H1 (cell line): Measurements from ENCODE around the gene RASGRP1. TPM values are rescaled to one million over a fixed set of nuclear protein-coding genes. Genes with fewer than 3 reads are reported as not detected.

ENCODE experiments used
- CTCF ChIA-PET: fragments of 300-600 bp; sonication (Branson Sonifier 250); formaldehyde crosslinking; loops from one replicate; lab custom pipeline; 2021; ENCODE audit not compliant: partially characterized antibody; lab: Charles Lee
- POLR2A ChIA-PET: fragments of 300-600 bp; sonication (Branson Sonifier 250); formaldehyde crosslinking; loops from one replicate; lab custom pipeline; 2021; ENCODE audit warnings: inconsistent platforms; ENCODE audit not compliant: partially characterized antibody; lab: Charles Lee
- DNase-seq, 2 experiments: peaks; one replicate each; pipeline versions ENCODE4 v3.0.0 to v3.0.0-alpha.2; 2010 to 2022; ENCODE audit warnings: low spot score in 2 of 2, low read depth in 1 of 2, mixed read lengths in 1 of 2
- FAIRE-seq: peaks from 2 replicates; lab custom pipeline; 2011; peaks lifted over from hg19 to GRCh38; lab: Jason Lieb, UNC
- H2AFZ ChIP-seq: 2 replicates; pipeline ENCODE4 v1.8.1; 2012; ENCODE audit warnings: low read length, inconsistent platforms
- H2AK5ac ChIP-seq: 2 replicates; pipeline ENCODE4 v1.6.1; 2013; ENCODE audit warnings: low read depth, low read length
- H2BK120ac ChIP-seq: replicated peaks from 2 replicates; pipeline ENCODE3; 2013; ENCODE audit warnings: low read depth, low read length, inconsistent platforms
- H2BK12ac ChIP-seq: 2 replicates; pipeline ENCODE4 v1.6.1; 2013; ENCODE audit warnings: low read depth, low read length
- H2BK15ac ChIP-seq: 2 replicates; pipeline ENCODE4 v1.6.1; 2013; ENCODE audit warnings: low read length
- H2BK20ac ChIP-seq: 2 replicates; pipeline ENCODE4 v1.6.1; 2013; ENCODE audit warnings: low read length
- H2BK5ac ChIP-seq: 2 replicates; pipeline ENCODE4 v1.6.1; 2013; ENCODE audit warnings: low read depth, low read length
- H3K14ac ChIP-seq: 2 replicates; pipeline ENCODE4 v1.6.1; 2013; ENCODE audit warnings: inconsistent platforms; ENCODE audit not compliant: insufficient read length
- H3K18ac ChIP-seq: 2 replicates; pipeline ENCODE4 v1.6.1; 2013; ENCODE audit warnings: low read length; ENCODE audit errors: extremely low read depth
- H3K23ac ChIP-seq: 2 replicates; pipeline ENCODE4 v1.6.1; 2013; ENCODE audit warnings: inconsistent platforms; ENCODE audit not compliant: insufficient read length
- H3K23me2 ChIP-seq: 2 replicates; pipeline ENCODE4 v1.6.1; 2013; ENCODE audit warnings: low read depth, low read length
- H3K27ac ChIP-seq: 2 replicates; pipeline ENCODE4 v1.6.1; 2011; ENCODE audit warnings: low read depth, low read length, inconsistent platforms
- H3K27me3 ChIP-seq, 4 experiments: replicated peaks in 1 of 4; 1 replicate in 1 of 4; 2 replicates in 3 of 4; pipeline versions ENCODE4 v1.6.1 to v1.8.1; 2011 to 2013; ENCODE audit warnings: low read length in 3 of 4, mild to moderate bottlenecking in 3 of 4, inconsistent platforms in 2 of 4, mixed read lengths in 2 of 4, moderate library complexity in 1 of 4; ENCODE audit not compliant: control insufficient read depth in 3 of 4, insufficient read depth in 3 of 4; ENCODE audit errors: extremely low read depth in 1 of 4
- H3K36me3 ChIP-seq, 4 experiments: 2 replicates each; pipeline versions ENCODE4 v1.6.1 to v1.8.1; 2011 to 2013; ENCODE audit warnings: mild to moderate bottlenecking in 4 of 4, low read length in 3 of 4, moderate library complexity in 2 of 4, control low read depth in 1 of 4, inconsistent platforms in 1 of 4; ENCODE audit not compliant: insufficient read depth in 4 of 4, control insufficient read depth in 2 of 4
- H3K4ac ChIP-seq: replicated peaks from 2 replicates; pipeline ENCODE3; 2013; ENCODE audit warnings: low read length, low read depth, mixed read lengths, inconsistent platforms; ENCODE audit not compliant: insufficient read length
- H3K4me1 ChIP-seq, 4 experiments: replicated peaks in 1 of 4; 1 replicate in 1 of 4; 2 replicates in 3 of 4; pipeline versions ENCODE4 v1.6.1 to v1.8.1; 2011 to 2013; ENCODE audit warnings: low read length in 3 of 4, inconsistent platforms in 2 of 4, mixed read lengths in 1 of 4; ENCODE audit not compliant: insufficient read depth in 4 of 4, control insufficient read depth in 3 of 4
- H3K4me2 ChIP-seq, 2 experiments: 2 replicates each; pipeline versions ENCODE4 v1.6.1 to v1.8.1; 2011 to 2013; ENCODE audit warnings: low read depth in 2 of 2, low read length in 2 of 2, control low read depth in 1 of 2, inconsistent platforms in 1 of 2, mild to moderate bottlenecking in 1 of 2; ENCODE audit not compliant: insufficient read depth in 1 of 2
- H3K4me3 ChIP-seq, 4 experiments: fragments of 200-600, 300-600 bp in 1 of 4; sonication (generic), shearing (Covaris generic), sonication (Bioruptor Twin) in 1 of 4; 2 replicates each; pipeline versions ENCODE4 v1.5.1 to v1.8.1; 2011 to 2016; ENCODE audit warnings: low read length in 4 of 4, low read depth in 3 of 4, control low read depth in 2 of 4, inconsistent platforms in 2 of 4, mild to moderate bottlenecking in 2 of 4, mixed read lengths in 1 of 4, moderate library complexity in 1 of 4; ENCODE audit not compliant: insufficient read depth in 2 of 4; ENCODE audit errors: extremely low read depth in 1 of 4
- H3K56ac ChIP-seq: replicated peaks from 2 replicates; pipeline ENCODE3; 2013; ENCODE audit warnings: low read depth, mild to moderate bottlenecking, mixed read lengths, low read length, inconsistent platforms; ENCODE audit not compliant: insufficient read length
- H3K79me1 ChIP-seq: 2 replicates; pipeline ENCODE4 v1.6.1; 2013; ENCODE audit warnings: low read depth, low read length, control low read depth
- H3K79me2 ChIP-seq, 2 experiments: 2 replicates each; pipeline versions ENCODE4 v1.6.1 to v1.8.1; 2012 to 2013; ENCODE audit warnings: low read length in 2 of 2, mild to moderate bottlenecking in 2 of 2, inconsistent platforms in 1 of 2; ENCODE audit not compliant: insufficient read depth in 2 of 2, control insufficient read depth in 1 of 2
- H3K9ac ChIP-seq, 4 experiments: replicated peaks in 1 of 4; 1 replicate in 1 of 4; 2 replicates in 3 of 4; pipeline versions ENCODE4 v1.6.1 to v1.8.1; 2011 to 2013; ENCODE audit warnings: low read depth in 3 of 4, low read length in 3 of 4, control low read depth in 2 of 4, mild to moderate bottlenecking in 2 of 4, moderate library complexity in 2 of 4, inconsistent platforms in 1 of 4; ENCODE audit errors: extremely low read depth in 1 of 4
- H3K9me3 ChIP-seq, 2 experiments: 2 replicates each; pipeline versions ENCODE4 v1.6.1 to v1.8.1; 2012 to 2013; ENCODE audit warnings: mild to moderate bottlenecking in 2 of 2, moderate library complexity in 2 of 2, control low read depth in 1 of 2, inconsistent platforms in 1 of 2, low read depth in 1 of 2, low read length in 1 of 2, mixed read lengths in 1 of 2; ENCODE audit not compliant: insufficient read depth in 2 of 2
- H4K20me1 ChIP-seq, 2 experiments: replicated peaks in 1 of 2; 2 replicates each; pipeline versions ENCODE3 to v1.8.1; 2011 to 2013; ENCODE audit warnings: inconsistent platforms in 2 of 2, low read length in 2 of 2, mild to moderate bottlenecking in 1 of 2; ENCODE audit not compliant: insufficient read depth in 2 of 2, control insufficient read depth in 1 of 2
- H4K5ac ChIP-seq: 2 replicates; pipeline ENCODE4 v1.6.1; 2013; ENCODE audit warnings: low read length, low read depth, mixed read lengths, inconsistent platforms; ENCODE audit not compliant: insufficient read length
- H4K8ac ChIP-seq: 2 replicates; pipeline ENCODE4 v1.8.0; 2013; ENCODE audit warnings: mild to moderate bottlenecking, moderate library complexity, low read length, inconsistent platforms; ENCODE audit not compliant: insufficient read depth; ENCODE audit errors: extremely low read depth
- H4K91ac ChIP-seq: replicated peaks from 2 replicates; pipeline ENCODE3; 2013; ENCODE audit warnings: low read length, mixed read lengths, inconsistent platforms; ENCODE audit not compliant: insufficient read length
- RXRA ChIP-seq: IDR thresholded peaks from 2 replicates; pipeline ENCODE4 v1.6.1; 2011; ENCODE audit warnings: low read depth, mild to moderate bottlenecking, low read length, moderate library complexity; ENCODE audit not compliant: insufficient read depth
- WGBS, 2 experiments: shearing (Covaris generic) in 1 of 2; methylation state at CpG; one replicate each; pipeline versions ENCODE4 v1.1.6 to v1.1.7; 2013 to 2015; ENCODE audit warnings: low lambda C conversion rate in 2 of 2, mixed read lengths in 2 of 2, inconsistent platforms in 1 of 2, low coverage in 1 of 2, missing lambda C conversion rate in 1 of 2; ENCODE audit not compliant: insufficient replicate concordance in 2 of 2, insufficient coverage in 1 of 2, insufficient read length in 1 of 2; ENCODE audit errors: extremely low coverage in 1 of 2, missing lambda C conversion rate in 1 of 2; 5-methylcytosine and 5-hydroxymethylcytosine counted together
- polyA plus RNA-seq, 7 experiments: library from polyadenylated mRNA; depleted of rRNA in 3 of 7; stranded (reverse) in 5 of 7; unstranded in 2 of 7; fragments of >200 nt in 5 of 7; fragments of 200-250 nt in 2 of 7; gene quantifications; 1 replicate in 5 of 7; 2 replicates in 1 of 7; 4 replicates in 1 of 7; pipeline versions ENCODE4 v1.2.1 to v1.2.3, GENCODE V29; 2011 to 2013; ENCODE audit warnings: missing spikeins in 2 of 7, mixed read lengths in 2 of 7
- total RNA-seq: library from RNA; stranded (reverse); fragmentation: NEBNext Ultra II Directional; extraction: Animal tissue kit (Norgen Biotek cat#: 25700); gene quantifications from 2 replicates; pipeline ENCODE4 v1.2.1, GENCODE V29; 2021

The RASGRP1 gene
- total and polyA plus RNA-seq, 2 of the 8 experiments (the other 6 are each of a cell fraction or from before 2014, with no cell fraction given) = 1.1 to 2.1 TPM

DNA sequence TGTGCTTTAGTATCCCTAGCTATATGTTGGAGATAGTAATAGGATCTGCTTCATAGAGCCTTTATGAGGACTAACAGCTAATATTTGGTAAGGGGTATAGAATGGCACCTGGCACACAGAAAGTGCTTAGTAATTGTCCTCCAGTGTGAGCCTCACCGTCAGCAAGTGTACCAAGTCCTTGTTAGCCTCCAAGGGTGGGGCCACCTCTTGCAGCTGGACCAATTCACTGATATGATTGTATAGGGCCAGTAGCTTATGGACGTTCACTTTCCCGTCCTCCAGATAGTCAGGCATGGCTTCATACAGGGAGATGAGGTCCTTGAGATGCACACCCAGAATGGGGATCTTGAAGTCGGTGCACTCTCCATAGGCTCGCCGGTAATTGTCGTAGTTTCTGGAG lies 57.0 kb downstream of the RASGRP1 start:
- H3K23ac ChIP-seq = no peak overlapping the region
- H2BK120ac ChIP-seq = no peak overlapping the region
- H3K9me3 ChIP-seq = no peaks in the 10 kb centered on the region
- no peak overlapping the region for H2BK5ac ChIP-seq
- H4K91ac ChIP-seq = no peak overlapping the region
- no peak overlapping the region for H3K4me3 ChIP-seq
- H3K56ac ChIP-seq = no peak overlapping the region
- peaks cover 0 to 2% of the 10 kb centered on the region in 2 experiments for H4K20me1 ChIP-seq
- H3K4ac ChIP-seq = no peak overlapping the region
- no peak overlapping the region for H3K27ac ChIP-seq
- no peak overlapping the region for H3K14ac ChIP-seq
- no peak overlapping the region for H3K4me2 ChIP-seq
- H2BK12ac ChIP-seq = no peak overlapping the region
- no peak overlapping the region for H2BK20ac ChIP-seq
- no peaks in the 10 kb centered on the region for H3K4me1 ChIP-seq
- no peak overlapping the region for H4K8ac ChIP-seq
- H3K23me2 ChIP-seq = no peaks in the 10 kb centered on the region
- no peaks in the 10 kb centered on the region for H3K79me1 ChIP-seq
- no peak overlapping the region for H4K5ac ChIP-seq
- ChIA-PET CTCF (interaction anchor here (1.0 to 4.9 kb wide), 6 partner anchors 9 to 184 kb away, joined by 3 to 24 read pairs (median 4); no protein-coding TSS in a partner anchor), POLR2A (interaction anchor here (0.8 to 1.5 kb wide), 3 partner anchors 8 to 10 kb away, joined by 3 to 5 read pairs (median 3); no protein-coding TSS in a partner anchor)
- no peak overlapping the region for H2AK5ac ChIP-seq
- no peak overlapping the region for H3K9ac ChIP-seq
- no peak overlapping the region for H3K18ac ChIP-seq
- no peaks in the 10 kb centered on the region for H3K27me3 ChIP-seq
- WGBS, 2 experiments = 88% methylated on average over 7 of the region's 7 CpGs; no CpG with 5 or more reads in 1 of the 2 experiments
- DNase-seq = no peak
- no peaks in the 10 kb centered on the region for H3K36me3 ChIP-seq
- no peaks in the 10 kb centered on the region for H3K79me2 ChIP-seq
- H2AFZ ChIP-seq = no peak overlapping the region
- no peak overlapping the region for H2BK15ac ChIP-seq
- TF ChIP-seq RXRA = no peak
- no peak for FAIRE-seq
